Hepatocyte (in vitro differentiated cells): Measurements from ENCODE around the gene FRRS1L. TPM values are rescaled to one million over a fixed set of nuclear protein-coding genes. Genes with fewer than 3 reads are reported as not detected.

Experiments
- DNase-seq: peaks from one replicate; pipeline ENCODE4 v3.0.0-alpha.2; 2016; ENCODE audit warnings: low spot score
- H2AFZ ChIP-seq: fragments of 200-600 bp; sonication (generic); 2 replicates; pipeline ENCODE4 v1.6.0; 2016; ENCODE audit warnings: antibody characterized with exemption, mild to moderate bottlenecking
- H3K27ac ChIP-seq: fragments of 200-600 bp; sonication (generic); 2 replicates; pipeline ENCODE4 v1.5.1; 2016; ENCODE audit warnings: mild to moderate bottlenecking
- H3K27me3 ChIP-seq: fragments of 200-600 bp; sonication (generic); 2 replicates; pipeline ENCODE4 v1.6.1; 2016
- H3K36me3 ChIP-seq: fragments of 200-600 bp; sonication (generic); replicated peaks from 2 replicates; pipeline ENCODE4 v1.5.1; 2016; ENCODE audit warnings: low read depth; ENCODE audit not compliant: insufficient read depth
- H3K4me1 ChIP-seq: fragments of 200-600 bp; sonication (generic); 2 replicates; pipeline ENCODE4 v1.5.1; 2016; ENCODE audit warnings: mild to moderate bottlenecking, moderate library complexity; ENCODE audit not compliant: insufficient read depth
- H3K4me2 ChIP-seq: fragments of 200-600 bp; sonication (generic); 2 replicates; pipeline ENCODE4 v1.6.0; 2016
- H3K4me3 ChIP-seq: fragments of 200-600 bp; sonication (generic); 2 replicates; pipeline ENCODE4 v1.5.1; 2016; ENCODE audit warnings: mild to moderate bottlenecking
- H3K79me2 ChIP-seq: fragments of 200-600 bp; sonication (generic); 2 replicates; pipeline ENCODE4 v1.6.0; 2017; ENCODE audit warnings: mild to moderate bottlenecking
- H3K9me2 ChIP-seq: fragments of 200-600 bp; sonication (generic); replicated peaks from 2 replicates; pipeline ENCODE4 v1.6.0; 2017; ENCODE audit warnings: mild to moderate bottlenecking; ENCODE audit not compliant: insufficient read depth
- H3K9me3 ChIP-seq: fragments of 200-600 bp; sonication (generic); 2 replicates; pipeline ENCODE4 v1.5.1; 2016; ENCODE audit warnings: low read depth, mild to moderate bottlenecking
- H4K20me1 ChIP-seq: fragments of 200-600 bp; sonication (generic); 2 replicates; pipeline ENCODE4 v1.6.0; 2016; ENCODE audit warnings: mild to moderate bottlenecking; ENCODE audit not compliant: insufficient read depth, poor library complexity, severe bottlenecking
- CTCF ChIP-seq: fragments of 200-600 bp; sonication (generic); IDR thresholded peaks from 2 replicates; pipeline ENCODE4 v1.5.1; 2016; ENCODE audit warnings: antibody characterized with exemption, mild to moderate bottlenecking; ENCODE audit not compliant: poor library complexity
- EZH2 ChIP-seq: fragments of 200-600 bp; sonication (generic); IDR thresholded peaks from 2 replicates; pipeline ENCODE4 v1.6.1; 2016; ENCODE audit warnings: antibody characterized with exemption, mild to moderate bottlenecking, borderline replicate concordance
- EZH2phosphoT487 ChIP-seq: fragments of 200-600 bp; sonication (generic); IDR thresholded peaks from one replicate; pipeline ENCODE4 v1.6.1; 2018; ENCODE audit warnings: antibody characterized with exemption, mild to moderate bottlenecking, low read depth, moderate library complexity; ENCODE audit not compliant: unreplicated experiment, severe bottlenecking
- WGBS: methylation state at CpG from one replicate; pipeline ENCODE4 v1.1.6; 2016; ENCODE audit warnings: low lambda C conversion rate; ENCODE audit errors: missing lambda C conversion rate; 5-methylcytosine and 5-hydroxymethylcytosine counted together
- polyA plus RNA-seq: library from polyadenylated mRNA; unstranded; fragments of >200 nt; fragmentation: Nextera tagmentation; extraction: Ambion mirVana; gene quantifications from 2 replicates; pipeline ENCODE4 v1.2.1, GENCODE V29; 2016
- total RNA-seq: library from RNA; depleted of rRNA; stranded (reverse); fragments of >200 nt; gene quantifications from 2 replicates; pipeline ENCODE4 v1.2.3, GENCODE V29; 2014

FRRS1L gene
- total and polyA plus RNA-seq, 2 experiments from 2014 or later = 2.6 to 4.4 TPM

GRCh38 chr9:109199676-109200075 is 32.6 kb upstream of the FRRS1L start:
- no peaks in the 10 kb centered on the region for H3K79me2 ChIP-seq
- no peak for TF ChIP-seq CTCF
- no peak for TF ChIP-seq EZH2phosphoT487
- TF ChIP-seq EZH2 = no peak
- 83% methylated on average over 5 of the region's 5 CpGs for WGBS
- no peaks in the 10 kb centered on the region for H4K20me1 ChIP-seq
- H3K4me2 ChIP-seq = no peak overlapping the region
- no peaks in the 10 kb centered on the region for H3K4me1 ChIP-seq
- no peak overlapping the region for H3K27ac ChIP-seq
- no peak for DNase-seq
- no peaks in the 10 kb centered on the region for H3K36me3 ChIP-seq
- no peaks in the 10 kb centered on the region for H3K9me2 ChIP-seq
- no peak overlapping the region for H2AFZ ChIP-seq
- H3K4me3 ChIP-seq = no peak overlapping the region
- no peaks in the 10 kb centered on the region for H3K27me3 ChIP-seq
- no peaks in the 10 kb centered on the region for H3K9me3 ChIP-seq

- Histone ChIP-seq H3K9me3 (no peaks in the 10 kb centered on the region), H3K9me2 (no peaks in the 10 kb centered on the region), H3K4me3 (no peak overlapping the region), H3K4me1 (no peaks in the 10 kb centered on the region), H2AFZ (no peak overlapping the region), H3K36me3 (no peaks in the 10 kb centered on the region), H3K4me2 (no peak overlapping the region), H3K27me3 (no peaks in the 10 kb centered on the region), H3K79me2 (no peaks in the 10 kb centered on the region), H4K20me1 (no peaks in the 10 kb centered on the region), H3K27ac (no peak overlapping the region)
- 66% methylated on average over 6 of the region's 6 CpGs for WGBS
- TF ChIP-seq CTCF = no peak
- DNase-seq = no peak
Measured at GRCh38 chr9:109198736-109199382, 31.8 kb upstream of the FRRS1L start.

- no peak for TF ChIP-seq EZH2phosphoT487
- TF ChIP-seq CTCF = no peak
- no peak for TF ChIP-seq EZH2
Measured at GRCh38 chr9:109193974-109194556, 27.0 kb upstream of the FRRS1L start.

More at GRCh38 chr9:109193974-109194556, 27.0 kb upstream of the FRRS1L start:
- H3K36me3 ChIP-seq = no peaks in the 10 kb centered on the region
- no peak overlapping the region for H3K4me2 ChIP-seq
- no peaks in the 10 kb centered on the region for H3K27me3 ChIP-seq
- H3K27ac ChIP-seq = no peak overlapping the region
- no peak overlapping the region for H3K4me3 ChIP-seq
- WGBS = 69% methylated on average over 11 of the region's 11 CpGs
- H3K9me3 ChIP-seq = no peaks in the 10 kb centered on the region
- H3K79me2 ChIP-seq = no peaks in the 10 kb centered on the region
- H3K9me2 ChIP-seq = no peaks in the 10 kb centered on the region
- no peaks in the 10 kb centered on the region for H3K4me1 ChIP-seq
- no peak overlapping the region for H2AFZ ChIP-seq
- no peaks in the 10 kb centered on the region for H4K20me1 ChIP-seq
- DNase-seq = no peak
